ENCODE data around the gene DGKG. TPM values are rescaled to one million over a fixed set of nuclear protein-coding genes. Genes with fewer than 3 reads are reported as not detected.

The DGKG gene
- total RNA-seq, 2 donors from 2014 or later: 0.17 to 0.64 TPM

DNA sequence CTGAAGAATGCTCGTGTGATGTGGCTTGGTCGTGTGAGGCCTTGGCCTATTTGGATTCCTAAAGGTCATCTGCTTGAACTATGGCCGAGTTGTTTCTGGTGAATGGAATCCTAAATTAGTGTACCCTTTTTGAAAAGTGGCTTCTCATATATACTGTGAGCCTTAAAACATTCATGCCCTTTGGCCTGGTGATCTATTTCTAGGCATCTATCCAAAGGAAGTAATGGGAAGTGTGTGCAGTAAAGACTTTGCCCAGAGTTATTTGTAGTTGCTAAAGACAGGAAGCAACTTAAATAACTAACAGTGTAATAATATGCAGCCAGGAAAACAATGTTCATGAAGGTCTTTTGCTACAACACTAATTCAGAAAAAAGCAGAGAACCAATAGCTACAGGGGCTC is 3.0 kb downstream of the DGKG start:
- Histone ChIP-seq H3K27me3 (peaks cover 24% of the 10 kb centered on the region), H3K36me3 (no peaks in the 10 kb centered on the region), H3K27ac (no peak overlapping the region), H3K4me1 (no peaks in the 10 kb centered on the region), H3K9ac (ENCODE audit: low read depth in 2 of 2, low read length in 2 of 2) (no peak overlapping the region), H3K9me3 (no peaks in the 10 kb centered on the region), H3K4me3 (no peak overlapping the region)
- TF ChIP-seq, protein P1, sequence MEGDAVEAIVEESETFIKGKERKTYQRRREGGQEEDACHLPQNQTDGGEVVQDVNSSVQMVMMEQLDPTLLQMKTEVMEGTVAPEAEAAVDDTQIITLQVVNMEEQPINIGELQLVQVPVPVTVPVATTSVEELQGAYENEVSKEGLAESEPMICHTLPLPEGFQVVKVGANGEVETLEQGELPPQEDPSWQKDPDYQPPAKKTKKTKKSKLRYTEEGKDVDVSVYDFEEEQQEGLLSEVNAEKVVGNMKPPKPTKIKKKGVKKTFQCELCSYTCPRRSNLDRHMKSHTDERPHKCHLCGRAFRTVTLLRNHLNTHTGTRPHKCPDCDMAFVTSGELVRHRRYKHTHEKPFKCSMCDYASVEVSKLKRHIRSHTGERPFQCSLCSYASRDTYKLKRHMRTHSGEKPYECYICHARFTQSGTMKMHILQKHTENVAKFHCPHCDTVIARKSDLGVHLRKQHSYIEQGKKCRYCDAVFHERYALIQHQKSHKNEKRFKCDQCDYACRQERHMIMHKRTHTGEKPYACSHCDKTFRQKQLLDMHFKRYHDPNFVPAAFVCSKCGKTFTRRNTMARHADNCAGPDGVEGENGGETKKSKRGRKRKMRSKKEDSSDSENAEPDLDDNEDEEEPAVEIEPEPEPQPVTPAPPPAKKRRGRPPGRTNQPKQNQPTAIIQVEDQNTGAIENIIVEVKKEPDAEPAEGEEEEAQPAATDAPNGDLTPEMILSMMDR (IDR thresholded peaks at IDR 0.05): no peak
- intact Hi-C loops (cut with DNase I): no loop called here
- no peak for DNase-seq

DNA sequence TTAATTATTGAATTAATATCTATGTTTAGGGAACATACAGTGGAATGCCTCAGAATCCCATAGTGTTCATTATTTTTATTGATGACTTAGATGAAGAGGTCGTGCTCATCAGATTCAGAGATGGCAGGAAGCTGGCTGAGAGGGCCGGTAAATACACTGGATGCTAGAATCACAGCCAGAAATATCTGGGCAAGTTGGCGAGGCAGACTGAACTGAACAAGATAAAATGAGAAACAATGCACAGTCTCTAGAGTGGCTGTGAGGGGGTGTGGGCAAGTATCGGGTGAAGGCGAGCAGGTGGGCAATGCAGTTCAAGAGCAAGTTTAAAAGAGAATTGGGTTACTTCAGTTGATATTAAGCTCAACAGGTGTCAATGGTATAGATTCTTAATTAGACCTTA is 5.9 kb downstream of the DGKG start:
- intact Hi-C loops (cut with DNase I): no loop called here
- H3K4me3 ChIP-seq: no peak overlapping the region
- no peak for DNase-seq
- TF ChIP-seq, protein P1 (IDR thresholded peaks at IDR 0.05): no peak
- H3K36me3 ChIP-seq: no peaks in the 10 kb centered on the region
- peaks cover 5% of the 10 kb centered on the region for H3K27me3 ChIP-seq
- no peak overlapping the region for H3K9ac ChIP-seq (ENCODE audit: low read depth in 2 of 2, low read length in 2 of 2)
- H3K9me3 ChIP-seq: no peaks in the 10 kb centered on the region
- no peak overlapping the region for H3K27ac ChIP-seq
- no peaks in the 10 kb centered on the region for H3K4me1 ChIP-seq

DNA sequence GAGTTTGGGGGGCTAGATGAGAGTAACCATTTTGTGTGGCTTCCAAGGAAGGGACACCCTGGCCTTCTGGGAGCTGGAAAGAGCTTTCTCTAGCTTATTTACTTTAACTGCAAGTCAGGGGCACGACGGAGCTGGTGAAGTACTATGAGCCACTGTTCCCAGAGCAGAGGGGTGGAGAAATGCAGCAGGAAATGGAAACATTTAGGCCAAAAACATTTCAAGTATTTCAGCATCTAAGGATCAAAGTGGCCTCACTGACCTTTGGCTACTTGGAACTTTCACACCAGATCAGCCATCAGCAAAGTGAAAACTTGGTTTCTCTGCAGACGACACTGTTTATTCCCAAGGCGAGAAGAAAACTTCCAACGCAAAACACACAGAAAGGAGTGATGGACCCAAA is 7.9 kb downstream of the DGKG start:
- no peak for DNase-seq
- H3K4me1 ChIP-seq: no peaks in the 10 kb centered on the region
- H3K36me3 ChIP-seq: no peaks in the 10 kb centered on the region
- no peaks in the 10 kb centered on the region for H3K27me3 ChIP-seq
- H3K9me3 ChIP-seq: no peaks in the 10 kb centered on the region
- TF ChIP-seq, protein P1 (IDR thresholded peaks at IDR 0.05): no peak
- H3K9ac ChIP-seq (ENCODE audit: low read depth in 2 of 2, low read length in 2 of 2): no peak overlapping the region
- no peak overlapping the region for H3K4me3 ChIP-seq
- intact Hi-C loops (cut with DNase I): no loop called here
- no peak overlapping the region for H3K27ac ChIP-seq

DNA sequence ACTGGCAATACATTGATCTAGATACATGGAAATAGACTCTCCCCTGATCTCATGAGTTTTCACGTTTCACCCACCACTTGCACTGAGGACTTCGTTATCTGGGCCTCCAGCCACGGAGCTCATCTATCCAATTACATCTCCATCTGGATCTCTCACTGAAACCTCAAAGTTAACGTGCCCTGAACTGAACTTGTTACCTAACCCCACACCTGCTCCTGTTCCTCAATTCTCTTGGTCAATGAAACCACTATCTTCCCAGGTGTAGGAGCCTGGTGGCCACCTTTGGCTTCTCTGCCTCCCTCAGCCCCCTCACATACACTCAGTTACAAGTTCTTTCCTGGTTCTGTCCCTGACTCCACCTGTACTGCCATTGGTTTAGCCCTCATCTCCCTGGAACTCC is 9.7 kb downstream of the DGKG start:
- Histone ChIP-seq H3K4me3 (no peak overlapping the region), H3K36me3 (no peaks in the 10 kb centered on the region), H3K27ac (no peak overlapping the region), H3K27me3 (no peaks in the 10 kb centered on the region), H3K9me3 (no peaks in the 10 kb centered on the region), H3K4me1 (no peaks in the 10 kb centered on the region), H3K9ac (ENCODE audit: low read depth in 2 of 2, low read length in 2 of 2) (no peak overlapping the region)
- TF ChIP-seq, protein P1 (IDR thresholded peaks at IDR 0.05): no peak
- intact Hi-C loops (cut with DNase I): no loop called here
- no peak for DNase-seq

DNA sequence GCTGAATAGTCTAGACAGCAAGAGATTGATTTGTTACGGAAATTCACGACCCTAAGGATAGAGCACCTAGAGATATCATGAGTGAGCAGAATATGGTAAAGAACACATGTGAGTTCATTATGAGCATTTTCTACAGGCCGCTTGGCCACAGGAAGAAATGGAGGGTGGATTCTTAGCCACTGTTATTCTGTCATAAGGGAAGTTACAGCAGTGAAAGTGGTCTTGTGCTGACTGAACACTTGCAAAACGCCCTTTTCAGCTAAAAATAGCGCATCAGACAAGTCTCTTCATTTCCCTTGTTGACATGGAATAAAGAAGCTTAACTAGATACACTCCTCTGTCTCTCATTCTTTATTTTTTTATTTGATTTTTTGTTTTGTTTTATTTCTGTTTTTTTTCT is 19.8 kb downstream of the DGKG start:
- Histone ChIP-seq H3K4me1 (no peaks in the 10 kb centered on the region), H3K27ac (no peak overlapping the region), H3K9me3 (no peaks in the 10 kb centered on the region), H3K27me3 (no peaks in the 10 kb centered on the region), H3K9ac (ENCODE audit: low read depth in 2 of 2, low read length in 2 of 2) (no peak overlapping the region), H3K4me3 (no peak overlapping the region), H3K36me3 (no peaks in the 10 kb centered on the region)
- TF ChIP-seq, protein P1 (IDR thresholded peaks at IDR 0.05): no peak
- intact Hi-C loops (cut with DNase I): no loop called here
- no peak for DNase-seq

DNA sequence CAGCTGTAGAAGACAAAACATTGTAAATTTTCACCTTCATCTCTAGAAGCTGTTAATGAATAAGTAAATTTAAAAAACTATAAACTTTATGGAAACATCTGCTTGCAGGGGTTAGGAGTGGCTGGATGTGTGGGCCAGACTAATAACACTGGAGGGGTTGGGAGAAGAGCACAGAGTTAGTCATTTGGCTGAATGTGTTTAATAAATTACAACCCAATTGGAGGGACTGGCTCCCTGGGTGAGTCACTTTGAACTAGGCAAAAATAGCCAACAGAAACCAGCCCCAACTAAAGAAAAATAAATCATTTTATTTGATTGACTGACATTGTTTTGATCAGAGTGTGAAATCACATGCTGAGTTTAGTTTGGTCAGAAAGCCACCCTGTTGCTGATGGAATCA is 21.8 kb downstream of the DGKG start:
- no peak overlapping the region for H3K4me3 ChIP-seq
- no peaks in the 10 kb centered on the region for H3K36me3 ChIP-seq
- H3K27ac ChIP-seq: no peak overlapping the region
- intact Hi-C loops (cut with DNase I): no loop called here
- TF ChIP-seq, protein P1 (IDR thresholded peaks at IDR 0.05): no peak
- H3K9ac ChIP-seq (ENCODE audit: low read depth in 2 of 2, low read length in 2 of 2): no peak overlapping the region
- no peaks in the 10 kb centered on the region for H3K4me1 ChIP-seq
- H3K27me3 ChIP-seq: no peaks in the 10 kb centered on the region
- no peaks in the 10 kb centered on the region for H3K9me3 ChIP-seq
- no peak for DNase-seq
